D721Med (cell line): ENCODE results near the gene QTRT2.

Experiments used
- DNase-seq: peaks from one replicate; pipeline ENCODE4 v3.0.0; 2011; ENCODE audit warnings: low spot score; ENCODE audit not compliant: insufficient read length
- FAIRE-seq: peaks from 2 replicates; lab custom pipeline; 2011; peaks lifted over from hg19 to GRCh38; lab: Jason Lieb, UNC
- CTCF ChIP-seq: IDR thresholded peaks from 2 replicates; pipeline ENCODE4 v1.5.1; 2012; ENCODE audit warnings: mild to moderate bottlenecking, control low read depth; ENCODE audit not compliant: insufficient read depth; ENCODE audit errors: missing control alignments

QTRT2 gene

GRCh38 chr3:114103858-114104257 is 47.3 kb downstream of the QTRT2 start:
- TF ChIP-seq CTCF: no peak
- no peak for DNase-seq
- FAIRE-seq: no peak

- DNase-seq: no peak
- no peak for FAIRE-seq
- TF ChIP-seq CTCF: no peak
Observed at GRCh38 chr3:114104414-114104813, 47.9 kb downstream of the QTRT2 start.

GRCh38 chr3:114108137-114108536 is 51.6 kb downstream of the QTRT2 start:
- TF ChIP-seq CTCF: no peak
- FAIRE-seq: no peak
- DNase-seq: no peak

- no peak for DNase-seq
- no peak for FAIRE-seq
- TF ChIP-seq CTCF: no peak
Observed at GRCh38 chr3:114110439-114110838, 53.9 kb downstream of the QTRT2 start.

- TF ChIP-seq CTCF: no peak
- FAIRE-seq (no peak), DNase-seq (no peak)
Observed at GRCh38 chr3:114111060-114111770, 54.7 kb downstream of the QTRT2 start.

GRCh38 chr3:114112696-114113095 is 56.2 kb downstream of the QTRT2 start:
- FAIRE-seq (no peak), DNase-seq (no peak)
- TF ChIP-seq CTCF: no peak

GRCh38 chr3:114114719-114115118 is 58.2 kb downstream of the QTRT2 start:
- TF ChIP-seq CTCF: no peak
- FAIRE-seq: no peak
- DNase-seq: no peak
